GM20000 (cell line): ENCODE results near the gene LONRF2.

Experiments used
- DNase-seq: peaks from one replicate; pipeline ENCODE4 v3.0.0; 2012; ENCODE audit warnings: low spot score
- CTCF ChIP-seq: IDR thresholded peaks from 2 replicates; pipeline ENCODE4 v1.5.1; 2012; ENCODE audit warnings: mild to moderate bottlenecking, control low read depth; ENCODE audit errors: extremely low read depth, missing control alignments

The LONRF2 gene

GRCh38 chr2:100274076-100274475, 48.2 kb downstream of the LONRF2 start:
- TF ChIP-seq CTCF: no peak
- peak; percentile 21 for DNase-seq

- DNase-seq: no peak
Observed at GRCh38 chr2:100273387-100273786, 48.9 kb downstream of the LONRF2 start.

GRCh38 chr2:100272841-100273329, 49.4 kb downstream of the LONRF2 start:
- no peak for TF ChIP-seq CTCF
- no peak for DNase-seq

More at GRCh38 chr2:100273387-100273786, 48.9 kb downstream of the LONRF2 start:
- TF ChIP-seq CTCF: no peak

GRCh38 chr2:100271210-100271609, 51.1 kb downstream of the LONRF2 start:
- TF ChIP-seq CTCF: no peak
- DNase-seq: no peak

- no peak for TF ChIP-seq CTCF
- no peak for DNase-seq
Observed at GRCh38 chr2:100270381-100271146, 51.7 kb downstream of the LONRF2 start.

- DNase-seq: no peak
- TF ChIP-seq CTCF: no peak
Observed at GRCh38 chr2:100269889-100270288, 52.4 kb downstream of the LONRF2 start.

- TF ChIP-seq CTCF: no peak
- DNase-seq: no peak
Observed at GRCh38 chr2:100268986-100269385, 53.3 kb downstream of the LONRF2 start.
